Measurements from ENCODE around the gene PGAP1.
A peak's percentile ranks its signal among the peaks of the same experiment; 100 is the strongest.

Gene PGAP1

GRCh38 chr2:196926562-196927375, at the start of gene PGAP1:
PGAP1 (minus strand) TSS chr2:196926707; CDS start chr2:196926616, 91 bp downstream.
- in situ Hi-C loops (cut with MboI; ENCODE audit: low pct_unique_long_range_greater_than_20kb, low sequenced_read_pairs) = no loop called here
- DNase-seq = peak; percentile 91

- DNase-seq = no peak
- in situ Hi-C loops (cut with MboI; ENCODE audit: low pct_unique_long_range_greater_than_20kb, low sequenced_read_pairs) = no loop called here
Observed at GRCh38 chr2:196974970-196975369, 48.5 kb upstream of the PGAP1 start.

- in situ Hi-C loops (cut with MboI; ENCODE audit: low pct_unique_long_range_greater_than_20kb, low sequenced_read_pairs) = no loop called here
- no peak for DNase-seq
Observed at GRCh38 chr2:196971574-196972279, 45.2 kb upstream of the PGAP1 start.

- in situ Hi-C loops (cut with MboI; ENCODE audit: low pct_unique_long_range_greater_than_20kb, low sequenced_read_pairs) = no loop called here
- DNase-seq = no peak
Observed at GRCh38 chr2:196970099-196970498, 43.6 kb upstream of the PGAP1 start.

GRCh38 chr2:196968516-196968915, 42.0 kb upstream of the PGAP1 start:
- in situ Hi-C loops (cut with MboI; ENCODE audit: low pct_unique_long_range_greater_than_20kb, low sequenced_read_pairs) = no loop called here
- DNase-seq = no peak

- DNase-seq = no peak
- in situ Hi-C loops (cut with MboI; ENCODE audit: low pct_unique_long_range_greater_than_20kb, low sequenced_read_pairs) = no loop called here
Observed at GRCh38 chr2:196967775-196968174, 41.3 kb upstream of the PGAP1 start.

- no peak for DNase-seq
- in situ Hi-C loops (cut with MboI; ENCODE audit: low pct_unique_long_range_greater_than_20kb, low sequenced_read_pairs) = no loop called here
Observed at GRCh38 chr2:196967116-196967515, 40.6 kb upstream of the PGAP1 start.

GRCh38 chr2:196966061-196966460, 39.6 kb upstream of the PGAP1 start:
- in situ Hi-C loops (cut with MboI; ENCODE audit: low pct_unique_long_range_greater_than_20kb, low sequenced_read_pairs) = no loop called here
- DNase-seq = no peak

- no peak for DNase-seq
- in situ Hi-C loops (cut with MboI; ENCODE audit: low pct_unique_long_range_greater_than_20kb, low sequenced_read_pairs) = no loop called here
Observed at GRCh38 chr2:196965651-196966050, 39.1 kb upstream of the PGAP1 start.

- in situ Hi-C loops (cut with MboI; ENCODE audit: low pct_unique_long_range_greater_than_20kb, low sequenced_read_pairs) = no loop called here
- DNase-seq = no peak
Observed at GRCh38 chr2:196963961-196964360, 37.5 kb upstream of the PGAP1 start.

GRCh38 chr2:196963043-196963442, 36.5 kb upstream of the PGAP1 start:
- no peak for DNase-seq
- in situ Hi-C loops (cut with MboI; ENCODE audit: low pct_unique_long_range_greater_than_20kb, low sequenced_read_pairs) = no loop called here

- in situ Hi-C loops (cut with MboI; ENCODE audit: low pct_unique_long_range_greater_than_20kb, low sequenced_read_pairs) = no loop called here
- no peak for DNase-seq
Observed at GRCh38 chr2:196962325-196962724, 35.8 kb upstream of the PGAP1 start.

- in situ Hi-C loops (cut with MboI; ENCODE audit: low pct_unique_long_range_greater_than_20kb, low sequenced_read_pairs) = no loop called here
- no peak for DNase-seq
Observed at GRCh38 chr2:196961889-196962288, 35.4 kb upstream of the PGAP1 start.

- no peak for DNase-seq
- in situ Hi-C loops (cut with MboI; ENCODE audit: low pct_unique_long_range_greater_than_20kb, low sequenced_read_pairs) = no loop called here
Observed at GRCh38 chr2:196959734-196960338, 33.3 kb upstream of the PGAP1 start.

- in situ Hi-C loops (cut with MboI; ENCODE audit: low pct_unique_long_range_greater_than_20kb, low sequenced_read_pairs) = no loop called here
- DNase-seq = no peak
Observed at GRCh38 chr2:196959281-196959680, 32.8 kb upstream of the PGAP1 start.

GRCh38 chr2:196957881-196958525, 31.5 kb upstream of the PGAP1 start:
- in situ Hi-C loops (cut with MboI; ENCODE audit: low pct_unique_long_range_greater_than_20kb, low sequenced_read_pairs) = no loop called here

GRCh38 chr2:196957442-196957841, 30.9 kb upstream of the PGAP1 start:
- in situ Hi-C loops (cut with MboI; ENCODE audit: low pct_unique_long_range_greater_than_20kb, low sequenced_read_pairs) = no loop called here
- no peak for DNase-seq

More at GRCh38 chr2:196957881-196958525, 31.5 kb upstream of the PGAP1 start:
- no peak for DNase-seq

GRCh38 chr2:196956069-196956468, 29.6 kb upstream of the PGAP1 start:
- in situ Hi-C loops (cut with MboI; ENCODE audit: low pct_unique_long_range_greater_than_20kb, low sequenced_read_pairs) = no loop called here

GRCh38 chr2:196955036-196955435, 28.5 kb upstream of the PGAP1 start:
- in situ Hi-C loops (cut with MboI; ENCODE audit: low pct_unique_long_range_greater_than_20kb, low sequenced_read_pairs) = no loop called here
- DNase-seq = no peak

More at GRCh38 chr2:196956069-196956468, 29.6 kb upstream of the PGAP1 start:
- DNase-seq = no peak

GRCh38 chr2:196954001-196954400, 27.5 kb upstream of the PGAP1 start:
- DNase-seq = no peak
- in situ Hi-C loops (cut with MboI; ENCODE audit: low pct_unique_long_range_greater_than_20kb, low sequenced_read_pairs) = no loop called here
